MM.1S (cell line): ENCODE data around the gene WRNIP1.

Experiments used
- DNase-seq: peaks from one replicate; pipeline ENCODE4 v3.0.0-alpha.2; 2015
- H2AFZ ChIP-seq: fragments of 300-600 bp; sonication (generic); 2 replicates; pipeline ENCODE4 v1.6.0; 2016; ENCODE audit warnings: antibody characterized with exemption, low read length
- H3F3A ChIP-seq: fragments of 300-600 bp; sonication (generic); 2 replicates; pipeline ENCODE4 v1.6.1; 2016; ENCODE audit warnings: mild to moderate bottlenecking, antibody characterized with exemption, low read length, moderate library complexity, mixed read lengths; ENCODE audit not compliant: insufficient read depth
- H3K27ac ChIP-seq: fragments of 300-600 bp; sonication (generic); 2 replicates; pipeline ENCODE4 v1.5.1; 2016; ENCODE audit warnings: mild to moderate bottlenecking, low read length
- H3K27me3 ChIP-seq: fragments of 300-600 bp; sonication (generic); replicated peaks from 2 replicates; pipeline ENCODE4 v1.6.0; 2016; ENCODE audit warnings: low read length; ENCODE audit not compliant: insufficient read depth
- H3K36me3 ChIP-seq: fragments of 300-600 bp; sonication (generic); replicated peaks from 2 replicates; pipeline ENCODE4 v1.6.1; 2016; ENCODE audit warnings: mild to moderate bottlenecking, low read length, mixed read lengths; ENCODE audit not compliant: insufficient read depth
- H3K4me1 ChIP-seq: fragments of 300-600 bp; sonication (generic); 2 replicates; pipeline ENCODE4 v1.6.1; 2016; ENCODE audit warnings: low read length, mixed read lengths
- H3K4me2 ChIP-seq: fragments of 300-600 bp; sonication (generic); 2 replicates; pipeline ENCODE4 v1.6.0; 2016; ENCODE audit warnings: low read depth, low read length
- H3K4me3 ChIP-seq: fragments of 300-600 bp; sonication (generic); 2 replicates; pipeline ENCODE4 v1.5.1; 2016; ENCODE audit warnings: low read length, mixed read lengths
- H3K79me2 ChIP-seq: fragments of 300-600 bp; sonication (generic); 2 replicates; pipeline ENCODE4 v1.6.1; 2016; ENCODE audit warnings: mixed run types, low read length, mixed read lengths
- H3K9ac ChIP-seq: fragments of 300-600 bp; sonication (generic); 2 replicates; pipeline ENCODE4 v1.6.1; 2016; ENCODE audit warnings: low read length, mixed read lengths
- H3K9me2 ChIP-seq: fragments of 300-600 bp; sonication (generic); replicated peaks from 2 replicates; pipeline ENCODE4 v1.6.1; 2016; ENCODE audit warnings: mild to moderate bottlenecking, low read length, mixed read lengths; ENCODE audit not compliant: insufficient read depth
- H3K9me3 ChIP-seq: fragments of 300-600 bp; sonication (generic); replicated peaks from 2 replicates; pipeline ENCODE4 v1.6.1; 2016; ENCODE audit warnings: mild to moderate bottlenecking, low read length, mixed read lengths; ENCODE audit not compliant: insufficient read depth
- H4K20me1 ChIP-seq: fragments of 300-600 bp; sonication (generic); 2 replicates; pipeline ENCODE4 v1.6.1; 2016; ENCODE audit warnings: mild to moderate bottlenecking, low read length, moderate library complexity, mixed read lengths; ENCODE audit not compliant: insufficient read depth
- CTCF ChIP-seq: fragments of 300-600 bp; sonication (generic); IDR thresholded peaks from 2 replicates; pipeline ENCODE4 v1.5.1; 2016; ENCODE audit warnings: antibody characterized with exemption, low read length, mixed read lengths
- EZH2 ChIP-seq: fragments of 300-600 bp; sonication (generic); optimal IDR thresholded peaks from 2 replicates; pipeline ENCODE3; 2017; ENCODE audit warnings: low read depth, mild to moderate bottlenecking, antibody characterized with exemption, low read length, mixed read lengths
- EZH2phosphoT487 ChIP-seq: fragments of 300-600 bp; sonication (generic); IDR thresholded peaks from 2 replicates; pipeline ENCODE4 v1.6.1; 2018; ENCODE audit warnings: antibody characterized with exemption, low read length

The WRNIP1 gene

GRCh38 chr6:2784930-2785329 is 19.7 kb downstream of the WRNIP1 start:
- no peaks in the 10 kb centered on the region for H3F3A ChIP-seq
- no peaks in the 10 kb centered on the region for H3K27me3 ChIP-seq
- no peaks in the 10 kb centered on the region for H3K9me2 ChIP-seq
- no peaks in the 10 kb centered on the region for H3K4me1 ChIP-seq
- no peak overlapping the region for H3K9ac ChIP-seq
- no peaks in the 10 kb centered on the region for H4K20me1 ChIP-seq
- no peak for TF ChIP-seq CTCF
- no peak for TF ChIP-seq EZH2
- TF ChIP-seq EZH2phosphoT487 = no peak
- no peak overlapping the region for H3K27ac ChIP-seq
- H3K4me2 ChIP-seq = no peak overlapping the region
- H3K36me3 ChIP-seq = no peaks in the 10 kb centered on the region
- DNase-seq = no peak
- no peak overlapping the region for H2AFZ ChIP-seq
- H3K4me3 ChIP-seq = no peak overlapping the region
- no peaks in the 10 kb centered on the region for H3K9me3 ChIP-seq
- peaks cover 15% of the 10 kb centered on the region for H3K79me2 ChIP-seq

- DNase-seq = no peak
- no peaks in the 10 kb centered on the region for H3K27me3 ChIP-seq
- TF ChIP-seq EZH2phosphoT487 = no peak
- no peak for TF ChIP-seq CTCF
- TF ChIP-seq EZH2 = no peak
- no peaks in the 10 kb centered on the region for H3K9me2 ChIP-seq
- no peak overlapping the region for H3K4me3 ChIP-seq
- no peaks in the 10 kb centered on the region for H3K4me1 ChIP-seq
- no peaks in the 10 kb centered on the region for H4K20me1 ChIP-seq
- H3F3A ChIP-seq = no peaks in the 10 kb centered on the region
- H3K27ac ChIP-seq = no peak overlapping the region
- 0 out of 2 replicates have a peak, but pooled peaks cover 4% of the 10 kb centered on the region for H3K79me2 ChIP-seq
- no peak overlapping the region for H3K9ac ChIP-seq
- H2AFZ ChIP-seq = no peak overlapping the region
- no peaks in the 10 kb centered on the region for H3K9me3 ChIP-seq
- H3K36me3 ChIP-seq = no peaks in the 10 kb centered on the region
- no peak overlapping the region for H3K4me2 ChIP-seq
Observed at GRCh38 chr6:2786269-2786668, 21.1 kb downstream of the WRNIP1 start.

GRCh38 chr6:2790588-2791449 is 25.6 kb downstream of the WRNIP1 start:
- Histone ChIP-seq H3K79me2 (no peaks in the 10 kb centered on the region), H3K27me3 (no peaks in the 10 kb centered on the region), H4K20me1 (no peaks in the 10 kb centered on the region), H3K4me2 (no peak overlapping the region), H3K9me2 (no peaks in the 10 kb centered on the region), H3K9ac (no peak overlapping the region), H3K36me3 (no peaks in the 10 kb centered on the region), H3K9me3 (no peaks in the 10 kb centered on the region), H3K27ac (no peak overlapping the region), H3K4me1 (no peaks in the 10 kb centered on the region), H3F3A (no peaks in the 10 kb centered on the region), H3K4me3 (no peak overlapping the region), H2AFZ (no peak overlapping the region)
- DNase-seq = peak; percentile 65
- TF ChIP-seq EZH2 (no peak), CTCF (peak; percentile 77)
